GM12878 (cell line): ENCODE data around the gene BIVM. TPM values are rescaled to one million over a fixed set of nuclear protein-coding genes. Genes with fewer than 3 reads are reported as not detected.

Source experiments
- ATAC-seq: fragments of 200-7000 bp; cut with Tn5 transposase; 3 replicates; pipeline ENCODE4 v1.9.1; 2020; ENCODE audit warnings: mild to moderate bottlenecking, moderate library complexity
- Bru-seq: library from RNA; stranded (reverse); fragments of 400-500 nt; gene quantifications from one replicate; lab custom pipeline; 2021; lab: Mats Ljungman, UMichigan
- BruChase-seq, 2 experiments: library from RNA; stranded (reverse); fragments of 400-500 nt; gene quantifications; one replicate each; lab custom pipeline; 2021; lab: Mats Ljungman, UMichigan
- BruUV-seq: library from RNA; stranded (reverse); fragments of 400-500 nt; replicated peaks from 2 replicates; lab custom pipeline; 2021; lab: Mats Ljungman, UMichigan
- CTCF ChIA-PET: fragments of 300-600 bp; sonication (Branson Sonifier 250); formaldehyde crosslinking; extraction: SDS; loops from one replicate; lab custom pipeline; 2021; ENCODE audit warnings: inconsistent platforms; lab: Yijun Ruan, JAX
- POLR2A ChIA-PET: fragments of 350-600 bp; formaldehyde crosslinking; extraction: SDS; loops from one replicate; lab custom pipeline; 2021; ENCODE audit warnings: inconsistent platforms; lab: Charles Lee
- RAD21 ChIA-PET: fragments of 300-600 bp; sonication (Branson Sonifier 250); formaldehyde crosslinking; loops from one replicate; lab custom pipeline; 2023; ENCODE audit warnings: antibody characterized with exemption; ENCODE audit not compliant: unreplicated experiment; lab: Charles Lee
- SMC1A ChIA-PET: fragments of 300-600 bp; sonication (Branson Sonifier 250); formaldehyde crosslinking; loops from one replicate; lab custom pipeline; 2023; ENCODE audit not compliant: unreplicated experiment, uncharacterized antibody; lab: Charles Lee
- DNase-seq: peaks from one replicate; pipeline ENCODE4 v3.0.0-alpha.2; 2011; ENCODE audit warnings: low read depth, low spot score
- FAIRE-seq: peaks from 3 replicates; lab custom pipeline; 2011; peaks lifted over from hg19 to GRCh38; lab: Jason Lieb, UNC
- H2AFZ ChIP-seq: 2 replicates; pipeline ENCODE4 v1.6.0; 2011; ENCODE audit warnings: low read depth, low read length, control low read depth; ENCODE audit not compliant: control insufficient read depth
- H3K27ac ChIP-seq: 2 replicates; pipeline ENCODE4 v1.5.1; 2011; ENCODE audit warnings: control low read depth; ENCODE audit not compliant: control insufficient read depth, insufficient read depth
- H3K27me3 ChIP-seq, 2 experiments: replicated peaks in 1 of 2; 2 replicates each; pipeline versions ENCODE4 v1.6.0 to v1.6.1; 2011; ENCODE audit warnings: low read length in 1 of 2; ENCODE audit not compliant: control insufficient read depth in 2 of 2, insufficient read depth in 2 of 2
- H3K36me3 ChIP-seq, 2 experiments: 2 replicates each; pipeline ENCODE4 v1.5.1; 2011; ENCODE audit warnings: low read length in 1 of 2; ENCODE audit not compliant: control insufficient read depth in 2 of 2, insufficient read depth in 2 of 2
- H3K4me1 ChIP-seq: 2 replicates; pipeline ENCODE4 v1.6.1; 2011; ENCODE audit warnings: mild to moderate bottlenecking, low read length, moderate library complexity, mixed read lengths; ENCODE audit not compliant: control insufficient read depth, insufficient read depth
- H3K4me2 ChIP-seq: 2 replicates; pipeline ENCODE4 v1.6.0; 2011; ENCODE audit warnings: control low read depth; ENCODE audit not compliant: control insufficient read depth, insufficient read depth
- H3K4me3 ChIP-seq: fragments of 200-600 bp; sonication (generic); 2 replicates; pipeline ENCODE4 v1.5.1; 2016
- H3K79me2 ChIP-seq: 2 replicates; pipeline ENCODE4 v1.6.0; 2011; ENCODE audit warnings: low read length; ENCODE audit not compliant: control insufficient read depth, insufficient read depth
- H3K9ac ChIP-seq: 2 replicates; pipeline ENCODE4 v1.8.0; 2011; ENCODE audit warnings: low read length, control low read depth, mixed read lengths; ENCODE audit not compliant: control insufficient read depth, insufficient read depth
- H3K9me3 ChIP-seq: replicated peaks from 3 replicates; pipeline ENCODE4 v1.5.1; 2011; ENCODE audit warnings: mild to moderate bottlenecking, low read length; ENCODE audit not compliant: control insufficient read depth, insufficient read depth
- H4K20me1 ChIP-seq: 2 replicates; pipeline ENCODE4 v1.6.0; 2011; ENCODE audit not compliant: control insufficient read depth, insufficient read depth
- ATF7 ChIP-seq: fragments of 450-650 bp; IDR thresholded peaks from 2 replicates; pipeline ENCODE4 v1.6.1; 2016; ENCODE audit warnings: low read depth, mild to moderate bottlenecking
- CHD2 ChIP-seq: IDR thresholded peaks from 2 replicates; pipeline ENCODE4 v1.6.1; 2011; ENCODE audit warnings: low read depth, low read length, improper control_type of control experiment, borderline replicate concordance
- HCFC1 ChIP-seq: fragments of 150-350 bp; IDR thresholded peaks from 2 replicates; pipeline ENCODE4 v1.6.1; 2014; ENCODE audit warnings: low read length
- MYB ChIP-seq: fragments of 150-350 bp; IDR thresholded peaks from 2 replicates; pipeline ENCODE4 v1.6.1; 2014; ENCODE audit warnings: mild to moderate bottlenecking, low read depth, low read length, borderline replicate concordance
- NFYA ChIP-seq: IDR thresholded peaks from 2 replicates; pipeline ENCODE4 v1.6.1; 2011; ENCODE audit warnings: low read depth, mild to moderate bottlenecking, low read length, improper control_type of control experiment, borderline replicate concordance
- RAD51 ChIP-seq: fragments of 450-650 bp; IDR thresholded peaks from 2 replicates; pipeline ENCODE4 v1.6.1; 2016; ENCODE audit warnings: moderate library complexity, mild to moderate bottlenecking, inconsistent platforms
- RELB ChIP-seq: fragments of 450-650 bp; IDR thresholded peaks from 2 replicates; pipeline ENCODE4 v1.6.1; 2017; ENCODE audit warnings: low read depth, mild to moderate bottlenecking, moderate library complexity
- SIX5 ChIP-seq: IDR thresholded peaks from 2 replicates; pipeline ENCODE4 v1.6.1; 2011; ENCODE audit warnings: mild to moderate bottlenecking, low read depth, low read length, moderate library complexity; ENCODE audit not compliant: severe bottlenecking
- TARDBP ChIP-seq: IDR thresholded peaks from 2 replicates; pipeline ENCODE4 v1.6.1; 2016; ENCODE audit warnings: borderline replicate concordance
- TBL1XR1 ChIP-seq: IDR thresholded peaks from 2 replicates; pipeline ENCODE4 v1.6.1; 2012; ENCODE audit warnings: low read depth, low read length, improper control_type of control experiment
- YY1 ChIP-seq: IDR thresholded peaks from 2 replicates; pipeline ENCODE4 v1.6.1; 2011; ENCODE audit warnings: low read depth, mild to moderate bottlenecking, low read length
- WGBS: methylation state at CpG from one replicate; pipeline ENCODE4 v1.1.6; 2016; ENCODE audit warnings: low lambda C conversion rate; ENCODE audit not compliant: insufficient replicate concordance, insufficient coverage; ENCODE audit errors: missing lambda C conversion rate; 5-methylcytosine and 5-hydroxymethylcytosine counted together
- in situ Hi-C: fragments of 300-500 bp; cut with MboI; formaldehyde crosslinking; loops from 9 replicates; pipeline ENCODE4 v1.14.3; 2018; ENCODE audit warnings: mixed read lengths
- intact Hi-C: fragments of 100-400 bp; cut with micrococcal nuclease; formaldehyde crosslinking; loops from one replicate; pipeline ENCODE4 v1.14.2; 2022; ENCODE audit not compliant: unreplicated experiment
- long read RNA-seq, 2 experiments: library from polyadenylated mRNA; unstranded; transcript quantifications; one replicate each; pipeline ENCODE4 v2.0.0, GENCODE V29; 2019 to 2020
- polyA minus RNA-seq, 3 experiments: library from RNA; depleted of rRNA, polyadenylated mRNA; stranded (reverse); fragments of >200 nt; gene quantifications; 2 replicates each; pipeline ENCODE4 v1.2.3, GENCODE V29; 2011
- polyA plus RNA-seq, 11 experiments: library from polyadenylated mRNA; depleted of rRNA in 4 of 11; unstranded in 6 of 11; stranded (reverse) in 5 of 11; fragments of >200 nt; fragmentation: Nextera tagmentation in 4 of 11; fragmentation: Illumina TruSeq in 1 of 11; extraction: Ambion mirVana in 4 of 11; extraction: Trizol in 1 of 11; gene quantifications; 1 replicate in 1 of 11; 2 replicates in 10 of 11; pipeline versions ENCODE4 v1.2.1 to v1.2.3, GENCODE V29; 2011 to 2016; ENCODE audit warnings: inconsistent platforms in 2 of 11, missing spikeins in 2 of 11, low read depth in 1 of 11
- total RNA-seq, 4 experiments: library from RNA; depleted of rRNA in 3 of 4; stranded (reverse); fragments of >200 nt in 3 of 4; fragmentation: Illumina TruSeq in 1 of 4; extraction: Trizol in 1 of 4; gene quantifications; 2 replicates each; pipeline versions ENCODE4 v1.2.1 to v1.2.3, GENCODE V29; 2013 to 2021
- TF ChIP-seq, protein P1 (sequence below): fragments of 450-650 bp; IDR thresholded peaks from 2 replicates; pipeline ENCODE4 v1.6.1; 2016; ENCODE audit warnings: mild to moderate bottlenecking
- TF ChIP-seq, protein P2 (sequence below): IDR thresholded peaks from 2 replicates; pipeline ENCODE4 v1.6.1; 2012; ENCODE audit warnings: low read length, inconsistent platforms
- TF ChIP-seq, protein P3 (sequence below): IDR thresholded peaks from 2 replicates; pipeline ENCODE4 v1.6.1; 2012; ENCODE audit warnings: low read depth, low read length, improper control_type of control experiment

BIVM gene
- total RNA-seq (2013; cell fraction: nucleolus; rRNA removed), result 61.5 and 69.6 TPM in 2 replicates
- total RNA-seq (2014; rRNA removed), result 15.5 and 17.4 TPM in 2 replicates
- 14.2 and 15.7 TPM in 2 replicates for total RNA-seq (2014; rRNA removed; fragmentation: Illumina TruSeq; extraction: Trizol)
- 12.7 and 14.6 TPM in 2 replicates for total RNA-seq (2021)
- polyA plus RNA-seq (2011; ENCODE audit: low read depth), result 5.5 TPM
- polyA plus RNA-seq (2011; rRNA removed), result 20.1 and 29.7 TPM in 2 replicates
- 6.3 and 6.8 TPM in 2 replicates for polyA plus RNA-seq (2011; cell fraction: cytosol; rRNA removed)
- polyA plus RNA-seq (2011; cell fraction: nucleus; rRNA removed), result 19.9 and 26.6 TPM in 2 replicates
- 9.7 and 9.8 TPM in 2 replicates for polyA plus RNA-seq (2012)
- polyA plus RNA-seq (2014; fragmentation: Illumina TruSeq; extraction: Trizol), result 13.9 and 19.4 TPM in 2 replicates
- polyA plus RNA-seq (2014; fragmentation: Nextera tagmentation; extraction: Ambion mirVana), result 1 to 10 TPM; 3.4 to 5.4 TPM
- 15.9 and 17.9 TPM in 2 replicates for polyA plus RNA-seq (2014; rRNA removed)
- 10 to 100 TPM; 13.3 to 13.9 TPM for polyA plus RNA-seq (2016; fragmentation: Nextera tagmentation; extraction: Ambion mirVana)
- 5.1 and 6.2 TPM in 2 replicates for polyA minus RNA-seq (2011; rRNA and poly(A)+ RNA removed)
- 2.1 and 5.3 TPM in 2 replicates for polyA minus RNA-seq (2011; cell fraction: cytosol; rRNA and poly(A)+ RNA removed)
- 12.1 and 18.9 TPM in 2 replicates for polyA minus RNA-seq (2011; cell fraction: nucleus; rRNA and poly(A)+ RNA removed)
- percentile 79 among the genes with signal in this experiment for Bru-seq, nascent RNA
- BruChase-seq, experiment 1, labeled RNA remaining after a 6-hour chase, result percentile 95 among the genes with signal in this experiment
- BruChase-seq, experiment 2, labeled RNA remaining after a 2-hour chase, result percentile 92 among the genes with signal in this experiment
- long read RNA-seq, experiment 1, partial matches to known transcripts, result 1 of 5 reads
- long read RNA-seq, experiment 1, other reads (novel, unspliced or antisense), result 3 of 5 reads
- long read RNA-seq, experiment 2, transcript BIVM-201 (11 exons, 3,859 nt), result major isoform, 40 of 80 reads
- long read RNA-seq, experiment 2, partial matches to known transcripts, result 4 of 80 reads
- long read RNA-seq, experiment 2, other reads (novel, unspliced or antisense), result 35 of 80 reads

- RAD21 ChIA-PET, result no interaction called here
- Histone ChIP-seq H3K27me3 (no peaks in the 10 kb centered on the region), H3K9me3 (no peaks in the 10 kb centered on the region), H3K79me2 (peaks cover 18% of the 10 kb centered on the region), H3K4me3 (peak within 1 kb of the TSS; percentile 77), H3K36me3 (no peaks in the 10 kb centered on the region; a peak in 1 of 4 replicates), H3K9ac (peak within 1 kb of the TSS; percentile 87), H4K20me1 (no peaks in the 10 kb centered on the region), H2AFZ (peak within 1 kb of the TSS; percentile 98), H3K4me2 (peak within 1 kb of the TSS; percentile 85), H3K27ac (peak within 1 kb of the TSS; percentile 71), H3K4me1 (peaks cover 5% of the 10 kb centered on the region; the same call in 1 of the 2 replicates)
- FAIRE-seq, result peak; percentile 87
- POLR2A ChIA-PET, result interaction anchor here (1.1 to 2.2 kb wide), 4 partner anchors 15 to 205 kb away, joined by 3 to 8 read pairs (median 5); partner anchors contain the start of gene TEX30
- TSS peak; percentile 83 for BruUV-seq
- in situ Hi-C loops (no loop called here), intact Hi-C loops (no loop called here)
- ATAC-seq, result peak; percentile 89
- SMC1A ChIA-PET, result interaction anchor here (0.7 to 3.7 kb wide), 6 partner anchors 9 to 46 kb away, joined by 3 to 22 read pairs (median 3); partner anchors contain the start of genes ERCC5 and TEX30
- CTCF ChIA-PET, result interaction anchor here (1.0 to 4.3 kb wide), 4 partner anchors 10 to 204 kb away, joined by 3 to 21 read pairs (median 11); partner anchors contain the start of genes ERCC5 and TPP2
- WGBS, result 2% methylated on average over 72 of the region's 72 CpGs
- DNase-seq, result peak; percentile 67
- TF ChIP-seq SIX5, result peak; percentile 90
- no peak for TF ChIP-seq TBL1XR1
- peak; percentile 96 for TF ChIP-seq HCFC1
- peak; percentile 49; the same call in 1 of the 2 replicates for TF ChIP-seq YY1
- TF ChIP-seq RELB, result 0 out of 2 replicates have a peak, but pooled peaks have one; percentile 44
- TF ChIP-seq CHD2, result peak; percentile 92
- TF ChIP-seq MYB, result no peak
- peak; percentile 64 for TF ChIP-seq RAD51
- peak; percentile 85 for TF ChIP-seq NFYA
- TF ChIP-seq TARDBP, result peak; percentile 61; the same call in 1 of the 2 replicates
- TF ChIP-seq, protein P1, sequence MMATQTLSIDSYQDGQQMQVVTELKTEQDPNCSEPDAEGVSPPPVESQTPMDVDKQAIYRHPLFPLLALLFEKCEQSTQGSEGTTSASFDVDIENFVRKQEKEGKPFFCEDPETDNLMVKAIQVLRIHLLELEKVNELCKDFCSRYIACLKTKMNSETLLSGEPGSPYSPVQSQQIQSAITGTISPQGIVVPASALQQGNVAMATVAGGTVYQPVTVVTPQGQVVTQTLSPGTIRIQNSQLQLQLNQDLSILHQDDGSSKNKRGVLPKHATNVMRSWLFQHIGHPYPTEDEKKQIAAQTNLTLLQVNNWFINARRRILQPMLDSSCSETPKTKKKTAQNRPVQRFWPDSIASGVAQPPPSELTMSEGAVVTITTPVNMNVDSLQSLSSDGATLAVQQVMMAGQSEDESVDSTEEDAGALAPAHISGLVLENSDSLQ, result peak; percentile 29; the same call in 1 of the 2 replicates
- TF ChIP-seq, protein P2, sequence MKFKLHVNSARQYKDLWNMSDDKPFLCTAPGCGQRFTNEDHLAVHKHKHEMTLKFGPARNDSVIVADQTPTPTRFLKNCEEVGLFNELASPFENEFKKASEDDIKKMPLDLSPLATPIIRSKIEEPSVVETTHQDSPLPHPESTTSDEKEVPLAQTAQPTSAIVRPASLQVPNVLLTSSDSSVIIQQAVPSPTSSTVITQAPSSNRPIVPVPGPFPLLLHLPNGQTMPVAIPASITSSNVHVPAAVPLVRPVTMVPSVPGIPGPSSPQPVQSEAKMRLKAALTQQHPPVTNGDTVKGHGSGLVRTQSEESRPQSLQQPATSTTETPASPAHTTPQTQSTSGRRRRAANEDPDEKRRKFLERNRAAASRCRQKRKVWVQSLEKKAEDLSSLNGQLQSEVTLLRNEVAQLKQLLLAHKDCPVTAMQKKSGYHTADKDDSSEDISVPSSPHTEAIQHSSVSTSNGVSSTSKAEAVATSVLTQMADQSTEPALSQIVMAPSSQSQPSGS, result no peak
- TF ChIP-seq ATF7, result no peak
- TF ChIP-seq, protein P3, sequence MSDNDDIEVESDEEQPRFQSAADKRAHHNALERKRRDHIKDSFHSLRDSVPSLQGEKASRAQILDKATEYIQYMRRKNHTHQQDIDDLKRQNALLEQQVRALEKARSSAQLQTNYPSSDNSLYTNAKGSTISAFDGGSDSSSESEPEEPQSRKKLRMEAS, result no peak
These were observed at the start of gene BIVM, which contains the start of gene POGLUT2 for GRCh38 chr13:102798581-102799425. Gene BIVM, plus strand, starts transcription at chr13:102799119. Its CDS starts 8,149 bp downstream, at chr13:102807268. Gene POGLUT2, minus strand, starts transcription at chr13:102798976. Its CDS starts 306 bp downstream, at chr13:102798670.
